Activated CD4-positive, alpha-beta T cell treated with anti-CD3 and anti-CD28 coated beads, Interleukin-2, amount 50 U/mL, for 48 hours (primary cell): Measurements from ENCODE around the gene DEF6.
A peak's percentile ranks its signal among the peaks of the same experiment; 100 is the strongest.
"Not testable (repeated sequence)": the region's sequence is repeated elsewhere in the genome, so short reads cannot be mapped to it uniquely, and the experiment has no call there.

ENCODE experiments used
- DNase-seq, 2 experiments: peaks; one replicate each; pipeline ENCODE4 v3.0.0-alpha.2; 2020

The DEF6 gene

DNA sequence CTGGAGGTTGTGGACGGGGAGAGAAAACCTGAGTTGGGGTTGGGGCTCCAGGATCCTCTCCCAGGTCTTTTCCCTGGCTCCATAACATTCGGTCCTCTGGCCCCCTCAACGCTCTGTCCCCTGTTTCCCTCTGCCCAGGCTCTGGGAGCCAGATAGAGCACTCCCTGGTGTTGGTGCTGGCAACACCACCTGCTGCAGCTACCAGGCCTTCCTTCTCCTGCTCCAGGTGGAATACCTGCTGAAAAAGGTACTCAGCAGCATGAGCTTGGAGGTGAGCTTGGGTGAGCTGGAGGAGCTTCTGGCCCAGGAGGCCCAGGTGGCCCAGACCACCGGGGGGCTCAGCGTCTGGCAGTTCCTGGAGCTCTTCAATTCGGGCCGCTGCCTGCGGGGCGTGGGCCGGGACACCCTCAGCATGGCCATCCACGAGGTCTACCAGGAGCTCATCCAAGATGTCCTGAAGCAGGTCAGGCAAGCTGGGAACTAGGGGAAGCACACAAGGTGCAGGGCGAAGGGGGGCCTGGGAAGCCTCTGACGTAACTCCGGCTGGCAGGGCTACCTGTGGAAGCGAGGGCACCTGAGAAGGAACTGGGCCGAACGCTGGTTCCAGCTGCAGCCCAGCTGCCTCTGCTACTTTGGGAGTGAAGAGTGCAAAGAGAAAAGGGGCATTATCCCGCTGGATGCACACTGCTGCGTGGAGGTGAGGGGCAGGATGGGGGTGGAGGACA is 14.6 kb downstream of the DEF6 start:
- no peak for DNase-seq

DNA sequence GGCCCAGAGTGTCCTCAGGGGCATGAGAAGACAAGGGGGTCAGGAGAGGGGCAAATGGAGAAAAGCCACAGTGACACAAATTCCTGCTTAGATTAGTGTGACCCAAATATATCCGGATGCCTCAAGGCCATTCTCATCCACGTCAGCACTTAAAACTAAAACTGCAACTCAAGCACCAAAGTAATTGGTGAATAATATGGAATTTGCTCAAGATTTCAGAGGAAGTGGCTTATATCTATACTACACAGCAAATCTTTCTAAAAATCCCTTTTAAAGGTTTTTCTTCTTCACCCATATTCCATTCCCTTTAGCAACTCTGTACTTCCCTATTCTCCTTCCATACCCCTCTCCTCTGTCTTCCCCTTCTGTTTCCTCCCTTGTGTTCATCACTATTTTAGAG is 15.2 kb downstream of the DEF6 start:
- no peak for DNase-seq

DNA sequence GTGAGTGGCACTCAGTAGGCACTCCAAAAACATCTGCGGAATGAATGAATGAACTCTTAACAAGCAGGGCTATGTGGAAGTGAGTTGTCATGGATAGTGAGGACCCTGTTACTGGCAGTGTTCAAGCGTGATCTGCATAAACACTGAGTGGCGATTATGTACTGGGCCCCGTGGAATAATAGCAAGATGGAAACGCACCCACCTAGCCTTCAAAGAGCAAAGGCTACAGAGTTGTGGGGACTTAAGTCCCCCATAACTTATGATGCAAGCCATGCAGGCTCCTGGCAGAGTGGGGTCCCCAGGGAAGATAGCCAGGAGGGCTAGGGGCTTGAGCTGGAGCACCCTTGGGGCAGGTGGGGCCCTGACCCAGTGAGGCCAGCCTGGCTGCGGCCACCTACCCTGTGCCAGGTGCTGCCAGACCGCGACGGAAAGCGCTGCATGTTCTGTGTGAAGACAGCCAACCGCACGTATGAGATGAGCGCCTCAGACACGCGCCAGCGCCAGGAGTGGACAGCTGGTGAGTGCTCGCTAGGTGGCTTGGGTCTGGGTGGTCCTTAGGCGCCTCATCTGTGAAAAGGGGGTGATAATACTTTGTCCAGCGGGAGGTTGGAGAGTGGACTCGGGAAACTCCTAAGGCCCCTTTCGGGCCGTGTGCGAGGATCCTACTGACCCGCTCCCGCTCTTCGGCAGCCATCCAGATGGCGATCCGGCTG is 20.0 kb downstream of the DEF6 start:
- no peak for DNase-seq

DNA sequence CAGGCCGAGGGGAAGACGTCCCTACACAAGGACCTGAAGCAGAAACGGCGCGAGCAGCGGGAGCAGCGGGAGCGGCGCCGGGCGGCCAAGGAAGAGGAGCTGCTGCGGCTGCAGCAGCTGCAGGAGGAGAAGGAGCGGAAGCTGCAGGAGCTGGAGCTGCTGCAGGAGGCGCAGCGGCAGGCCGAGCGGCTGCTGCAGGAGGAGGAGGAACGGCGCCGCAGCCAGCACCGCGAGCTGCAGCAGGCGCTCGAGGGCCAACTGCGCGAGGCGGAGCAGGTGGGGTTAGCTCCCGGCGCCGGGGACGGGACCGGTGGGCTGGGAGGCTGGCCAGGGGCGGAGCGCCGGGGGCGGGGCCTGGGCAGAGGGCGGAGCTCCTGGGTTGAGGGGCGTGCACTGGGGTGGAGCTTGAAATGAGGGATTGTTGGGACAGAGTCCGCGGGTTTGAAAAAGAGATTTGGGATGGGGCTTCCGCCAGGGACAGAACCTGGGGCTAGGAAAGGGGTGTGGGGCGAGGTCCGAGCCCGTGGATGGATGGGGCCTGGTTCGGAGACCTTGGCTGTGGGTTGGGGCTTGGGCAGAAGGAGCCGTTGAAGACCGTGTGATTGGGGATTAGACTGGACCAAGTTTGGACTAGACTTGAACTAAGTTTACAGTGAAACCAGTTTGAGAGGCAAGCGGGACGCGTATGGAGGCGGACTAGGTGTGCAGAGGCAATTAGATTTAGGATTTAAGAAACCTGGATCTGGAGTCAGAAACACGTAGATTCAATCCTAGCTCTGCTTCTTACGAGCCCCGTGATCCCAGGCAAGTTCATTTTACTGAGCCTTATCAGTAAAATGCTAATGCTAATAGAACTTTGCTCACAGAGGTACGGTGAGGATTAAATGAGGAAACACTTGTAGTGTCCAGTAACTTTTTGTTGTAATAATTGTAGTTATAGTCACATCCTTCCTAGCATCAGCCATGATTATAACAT is 20.9 kb downstream of the DEF6 start:
- no peak for DNase-seq

DNA sequence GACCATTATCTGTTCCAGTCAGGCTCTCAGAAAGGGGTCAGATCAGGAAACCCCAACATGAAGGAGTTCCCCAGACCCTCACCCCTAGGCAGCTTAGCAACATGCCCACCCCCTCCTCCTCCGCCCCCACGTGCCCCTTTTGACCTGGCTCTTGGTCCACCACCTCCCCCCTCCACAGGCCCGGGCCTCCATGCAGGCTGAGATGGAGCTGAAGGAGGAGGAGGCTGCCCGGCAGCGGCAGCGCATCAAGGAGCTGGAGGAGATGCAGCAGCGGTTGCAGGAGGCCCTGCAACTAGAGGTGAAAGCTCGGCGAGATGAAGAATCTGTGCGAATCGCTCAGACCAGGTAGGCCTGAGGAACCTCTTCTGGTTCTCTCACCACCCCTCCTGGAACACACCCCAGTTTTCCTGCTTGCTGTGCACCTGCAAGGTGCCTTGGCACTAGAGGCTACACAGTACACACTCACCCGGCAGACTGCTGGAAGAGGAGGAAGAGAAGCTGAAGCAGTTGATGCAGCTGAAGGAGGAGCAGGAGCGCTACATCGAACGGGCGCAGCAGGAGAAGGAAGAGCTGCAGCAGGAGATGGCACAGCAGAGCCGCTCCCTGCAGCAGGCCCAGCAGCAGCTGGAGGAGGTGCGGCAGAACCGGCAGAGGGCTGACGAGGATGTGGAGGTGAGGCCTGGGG is 21.9 kb downstream of the DEF6 start:
- DNase-seq: no peak

DNA sequence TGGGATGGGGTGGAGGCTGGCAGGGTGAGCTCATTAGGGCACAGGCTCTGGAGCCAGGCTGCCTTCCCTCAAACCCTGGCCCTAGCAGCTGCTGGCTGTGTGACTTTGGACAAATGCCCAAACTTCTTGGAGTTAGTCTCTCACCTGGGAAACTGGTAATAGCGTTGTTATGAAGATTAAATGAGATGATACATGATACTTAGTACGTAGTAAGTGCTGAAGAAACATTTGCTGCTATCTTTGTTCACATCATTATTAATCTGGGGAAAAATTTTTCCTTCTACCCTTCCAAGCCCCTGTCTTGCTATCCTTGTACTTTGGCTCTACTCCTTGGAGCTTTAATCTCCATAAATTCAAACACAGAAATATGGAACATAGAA is 22.4 kb downstream of the DEF6 start:
- no peak for DNase-seq

DNA sequence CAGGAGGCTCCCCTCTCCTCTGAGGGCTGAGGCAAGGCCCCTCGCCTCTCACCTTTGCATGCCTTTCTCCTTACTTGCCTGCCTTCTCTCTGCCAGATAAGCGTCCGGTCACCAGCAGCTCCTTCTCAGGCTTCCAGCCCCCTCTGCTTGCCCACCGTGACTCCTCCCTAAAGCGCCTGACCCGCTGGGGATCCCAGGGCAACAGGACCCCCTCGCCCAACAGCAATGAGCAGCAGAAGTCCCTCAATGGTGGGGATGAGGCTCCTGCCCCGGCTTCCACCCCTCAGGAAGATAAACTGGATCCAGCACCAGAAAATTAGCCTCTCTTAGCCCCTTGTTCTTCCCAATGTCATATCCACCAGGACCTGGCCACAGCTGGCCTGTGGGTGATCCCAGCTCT is 23.5 kb downstream of the DEF6 start:
- DNase-seq: no peak

DNA sequence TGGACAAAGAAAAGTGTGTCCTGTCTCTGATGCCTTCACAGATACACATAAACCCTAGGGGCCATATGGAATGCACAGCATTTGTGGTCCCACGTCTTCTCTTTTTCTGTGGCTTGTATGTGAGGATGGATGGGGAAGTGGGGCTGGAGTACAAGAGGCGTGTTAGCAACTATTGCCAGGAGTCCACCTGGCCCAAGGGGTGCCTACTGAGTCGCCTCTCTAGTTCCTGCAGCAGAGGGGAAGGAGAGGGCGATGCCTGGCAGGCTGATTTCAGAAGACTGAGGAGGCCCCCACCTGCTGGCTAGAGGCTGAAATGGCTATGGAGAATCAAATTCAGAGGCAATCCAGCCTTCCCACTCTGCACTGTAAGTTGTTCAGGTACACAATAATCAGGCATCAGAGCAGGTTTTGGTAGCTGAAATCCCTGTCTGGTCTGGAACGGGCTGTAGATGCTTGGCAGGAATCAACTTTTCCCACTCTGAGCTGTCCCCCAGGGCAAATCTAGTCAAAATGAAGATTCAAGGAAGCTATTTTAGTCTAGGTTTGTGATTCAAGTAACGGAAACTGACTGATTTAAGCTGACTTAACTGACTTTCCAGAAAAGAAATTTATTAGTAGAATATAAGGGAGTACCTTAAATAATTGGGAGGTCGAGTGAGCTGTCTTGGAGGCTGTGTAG is 29.9 kb downstream of the DEF6 start:
- DNase-seq: peak; percentile 73 to 82

DNA sequence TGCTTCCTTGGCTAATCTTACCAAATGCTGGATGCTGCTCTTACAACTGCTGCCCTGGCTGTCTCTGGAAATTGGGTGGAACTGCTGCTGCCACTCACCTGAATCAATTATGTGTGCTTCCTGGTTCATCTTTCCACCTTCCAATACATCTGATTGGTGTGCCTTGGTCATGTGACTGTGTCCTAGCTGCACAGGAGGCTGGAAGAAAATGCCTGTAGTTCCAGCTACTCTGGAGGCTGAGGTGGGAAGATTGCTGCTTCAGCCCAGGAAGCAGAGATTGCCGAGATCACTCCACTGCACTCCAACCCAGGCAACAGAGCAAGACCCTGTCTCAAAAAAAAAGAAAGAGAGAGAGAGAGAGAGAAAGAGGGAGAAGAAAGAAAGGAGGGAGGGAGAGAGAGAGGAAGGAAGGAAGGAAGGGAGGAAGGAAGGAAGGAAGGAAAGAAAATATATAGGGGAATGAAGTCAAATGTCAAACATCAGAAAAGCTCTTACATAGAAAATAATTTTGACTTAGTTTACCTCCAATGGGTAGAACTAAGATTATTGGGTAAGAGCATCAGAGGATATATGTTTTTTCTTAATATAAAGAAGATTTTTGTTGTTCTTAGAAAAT is 30.6 kb downstream of the DEF6 start:
- no peak for DNase-seq

DNA sequence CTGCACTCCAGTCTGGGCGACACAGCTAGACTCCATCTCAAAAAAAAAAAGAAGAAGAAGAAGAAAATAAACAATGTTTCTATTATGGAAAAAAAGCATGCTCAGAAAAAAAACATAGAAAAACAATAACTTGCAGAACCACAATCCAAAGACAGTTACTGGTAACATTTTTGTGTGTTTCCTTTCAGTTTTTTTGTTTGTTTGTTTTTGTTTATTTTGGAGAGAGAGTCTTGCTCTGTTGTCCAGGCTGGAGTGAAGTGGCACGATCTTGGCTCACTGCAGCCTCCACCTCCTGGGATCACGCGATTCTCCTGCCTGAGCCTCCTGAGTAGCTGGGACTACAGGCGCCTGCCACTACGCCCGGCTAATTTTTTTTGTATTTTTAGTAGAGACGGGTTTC is 31.3 kb downstream of the DEF6 start:
- not testable (repeated sequence) for DNase-seq

DNA sequence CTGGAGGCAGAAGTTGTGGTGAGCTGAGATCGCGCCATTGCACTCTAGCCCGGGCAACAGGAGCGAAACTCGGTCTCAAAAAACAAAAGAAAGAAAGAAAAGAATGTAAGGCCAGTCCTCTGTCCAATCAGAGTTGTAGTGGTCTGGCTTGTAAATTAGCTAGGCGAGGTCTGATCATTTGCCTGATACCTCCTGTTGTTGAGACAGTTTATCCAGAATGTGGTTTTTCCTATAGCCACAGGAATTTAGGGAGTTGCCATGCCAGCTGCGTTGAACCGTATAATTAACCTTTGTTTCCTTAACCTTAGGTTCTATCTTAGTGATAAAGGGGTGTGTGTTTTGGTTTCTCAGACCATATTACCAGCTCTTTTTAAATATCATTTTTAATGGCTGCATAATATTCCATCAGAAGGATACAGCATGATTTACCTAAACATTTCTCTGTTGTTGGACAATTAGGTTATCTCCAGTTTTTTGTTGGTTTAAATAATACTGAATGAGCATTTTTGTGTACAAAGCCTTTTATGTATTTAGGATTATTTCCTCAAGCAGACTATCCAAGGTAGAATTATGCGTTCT is 33.0 kb downstream of the DEF6 start:
- no peak for DNase-seq

DNA sequence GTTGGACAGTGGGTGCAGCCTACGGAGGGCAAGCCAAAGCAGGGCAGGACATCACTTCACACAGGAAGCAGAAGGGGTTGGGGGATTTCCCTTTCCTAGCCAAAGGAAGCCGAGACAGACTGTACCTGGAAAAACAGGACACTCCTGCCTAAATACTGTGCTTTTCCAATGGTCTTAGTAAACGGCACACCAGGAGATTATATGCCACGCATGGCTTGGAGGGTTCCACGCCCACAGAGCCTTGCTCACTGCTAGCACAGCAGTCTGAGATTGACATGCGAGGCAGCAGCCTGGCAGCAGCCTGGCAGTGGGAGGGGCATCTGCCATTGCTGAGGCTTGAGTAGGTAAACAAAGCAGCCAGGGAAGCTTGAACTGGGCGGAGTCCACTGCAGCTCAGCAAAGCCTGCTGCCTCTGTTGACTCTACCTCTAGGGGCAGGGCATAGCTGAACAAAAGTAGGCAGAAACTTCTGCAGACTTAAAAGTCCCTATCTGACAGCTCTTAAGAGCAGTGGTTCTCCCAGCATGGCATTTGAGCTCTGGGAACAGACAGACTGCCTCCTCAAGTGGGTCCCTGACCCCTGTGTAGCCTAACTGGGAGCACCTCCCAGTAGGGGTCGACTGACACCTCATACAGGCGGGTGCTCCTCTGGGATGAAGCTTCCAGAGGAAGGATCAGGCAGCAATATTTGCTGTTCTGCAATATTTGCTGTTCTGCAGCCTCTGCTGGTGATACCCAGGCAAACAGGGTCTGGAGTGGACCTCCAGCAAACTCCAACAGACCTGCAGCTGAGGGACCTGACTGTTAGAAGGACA is 34.7 kb downstream of the DEF6 start:
- DNase-seq: peak; percentile 49 to 65

DNA sequence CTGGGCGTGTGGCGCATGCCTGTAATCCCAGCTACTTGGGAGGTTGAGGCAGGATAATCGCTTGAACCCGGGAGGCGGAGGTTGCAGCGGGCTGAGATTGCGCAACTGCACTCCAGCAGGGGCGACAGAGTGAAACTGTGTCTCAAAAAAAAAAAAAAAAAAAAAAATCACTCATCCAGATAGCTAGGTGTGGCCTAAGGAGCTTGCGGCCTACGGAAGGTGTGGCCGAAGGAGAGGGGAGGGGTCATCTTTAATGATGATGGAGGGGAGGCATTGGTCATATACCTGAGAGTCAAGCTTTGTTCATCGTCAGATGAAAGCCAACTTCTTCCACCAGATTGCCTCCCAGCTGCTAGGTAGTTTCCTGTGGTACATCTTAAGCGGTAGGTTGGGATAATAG is 43.9 kb downstream of the DEF6 start:
- no peak for DNase-seq

DNA sequence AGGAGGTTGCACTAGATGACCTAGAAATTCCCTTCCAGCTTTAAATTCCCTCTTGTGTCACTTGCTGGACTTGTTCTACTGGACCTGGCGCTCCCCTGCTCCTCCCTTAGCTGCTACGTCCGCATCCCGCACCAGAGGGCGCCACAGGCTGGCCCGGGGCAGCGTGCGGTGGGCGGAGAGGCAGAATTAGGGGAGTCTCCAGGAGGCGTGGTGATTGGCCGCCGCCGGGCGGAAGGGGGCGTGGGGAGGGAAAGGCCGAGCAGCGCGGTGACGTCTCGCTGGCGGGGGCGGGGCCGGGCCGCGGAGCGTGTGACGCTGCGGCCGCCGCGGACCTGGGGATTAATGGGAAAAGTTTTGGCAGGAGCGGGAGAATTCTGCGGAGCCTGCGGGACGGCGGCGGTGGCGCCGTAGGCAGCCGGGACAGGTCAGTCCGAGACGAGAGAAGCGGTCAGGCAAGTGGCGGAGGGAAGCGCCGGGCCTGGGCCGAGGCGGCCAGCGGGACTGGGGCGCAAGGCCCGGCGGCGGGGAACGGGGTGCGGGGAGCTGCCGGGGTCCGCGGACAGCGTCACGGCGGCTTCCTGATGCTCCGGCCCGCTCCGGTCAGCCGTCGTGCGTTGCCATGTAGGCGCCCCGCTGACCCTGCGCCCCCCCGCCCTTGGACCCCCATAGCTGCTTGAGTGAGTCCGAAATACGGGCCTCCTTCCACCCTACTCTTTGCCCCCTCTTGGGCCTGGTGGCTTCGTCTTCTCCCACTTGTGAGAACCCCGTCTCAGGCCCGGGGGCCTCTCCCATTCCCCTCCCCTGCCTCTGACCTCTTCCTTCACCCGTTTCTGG is 44.9 kb downstream of the DEF6 start, which contains the start of gene PPARD:
TSS of gene PPARD (plus strand) at position 301 of the 834 bp plus-strand sequence. CDS start 68,530 bp downstream, outside the sequence.
- peak; percentile 98 to 99 for DNase-seq

DNA sequence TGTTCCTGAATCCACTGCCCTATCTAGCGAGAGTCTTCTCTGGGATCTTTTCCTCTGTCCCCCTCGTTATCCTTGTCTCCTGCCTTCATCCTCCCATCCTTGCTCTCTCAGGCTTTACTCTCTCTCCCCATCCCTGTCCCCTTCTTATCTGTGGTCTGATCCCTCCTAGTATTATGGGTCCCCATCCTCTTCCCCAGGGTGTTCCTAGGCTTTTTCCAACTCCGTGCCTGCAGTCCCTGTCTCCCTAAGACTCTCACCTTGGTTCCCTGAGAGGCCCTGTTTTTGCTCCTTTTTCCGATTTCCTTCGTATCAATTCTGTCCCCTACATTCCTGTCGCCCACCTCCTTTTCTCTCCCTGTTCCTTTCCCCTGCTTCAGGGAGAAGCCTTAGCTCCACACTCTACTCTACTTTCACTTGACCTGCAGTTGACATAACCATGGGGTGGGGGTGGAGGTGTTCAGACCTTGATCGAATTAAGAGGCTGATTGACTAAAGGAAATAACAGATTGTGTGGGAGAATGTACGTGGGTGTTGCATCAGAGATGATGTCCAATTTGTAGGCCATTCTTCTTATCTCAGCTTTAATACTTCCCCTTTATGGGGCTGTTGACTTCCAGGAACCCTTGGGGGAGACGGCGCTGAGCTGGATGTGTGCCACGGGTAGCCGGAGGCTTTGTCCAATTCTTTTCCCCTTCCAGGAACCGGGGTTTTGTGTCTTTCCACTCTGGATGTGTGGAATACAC is 45.6 kb downstream of the DEF6 start:
- no peak for DNase-seq

DNA sequence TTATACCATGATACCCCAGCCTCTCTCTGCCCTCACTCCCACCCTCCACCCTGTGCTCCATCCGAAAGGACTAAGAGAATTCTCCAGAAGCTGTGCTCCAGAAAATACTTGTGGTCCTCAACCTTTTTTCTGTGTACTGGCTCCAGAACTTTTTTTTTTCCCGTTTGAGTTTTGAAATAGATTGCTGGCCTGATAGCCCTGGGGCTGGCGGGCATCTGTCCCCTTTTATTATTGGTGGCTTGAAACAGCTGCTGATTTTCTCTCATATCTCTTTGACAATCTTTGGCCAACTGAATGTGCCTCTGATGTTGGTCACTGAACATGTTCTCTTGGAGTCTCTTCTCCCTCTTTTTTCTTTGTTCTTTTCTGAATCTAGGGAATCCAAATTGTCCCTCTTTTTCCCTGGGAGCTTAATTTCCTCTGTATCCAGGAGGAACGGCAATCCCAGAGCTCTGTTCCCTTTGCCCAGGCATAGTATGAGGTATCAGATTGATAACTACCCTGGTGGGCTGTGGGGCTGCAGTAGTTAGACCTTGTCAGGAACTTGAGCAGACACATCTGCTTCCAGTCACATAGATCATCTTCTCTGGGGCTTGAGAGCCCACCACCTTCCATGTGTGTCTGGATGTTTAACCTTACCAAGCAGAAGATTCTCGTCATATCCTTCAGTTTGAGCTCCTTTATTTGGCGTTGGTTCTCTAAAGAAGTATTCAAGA is 46.4 kb downstream of the DEF6 start:
- no peak for DNase-seq

DNA sequence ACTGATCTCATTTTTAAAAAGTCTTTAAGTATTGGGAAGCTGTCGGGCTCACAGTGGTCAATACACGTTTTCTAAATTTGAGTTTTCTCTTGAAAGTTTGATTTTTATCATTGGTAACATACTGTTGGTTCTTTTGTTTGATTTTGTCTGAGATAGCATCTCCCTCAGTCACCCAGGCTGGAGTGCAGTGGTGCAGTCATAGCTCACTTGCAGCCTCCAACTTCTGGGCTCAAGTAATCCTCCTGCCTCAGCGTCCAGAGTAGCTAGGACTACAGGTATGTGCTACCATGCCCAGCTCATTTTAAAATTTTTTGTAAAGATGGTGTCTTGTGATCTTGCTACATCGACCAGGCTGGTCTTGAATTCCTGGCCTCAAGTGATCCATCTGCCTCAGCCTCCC is 53.8 kb downstream of the DEF6 start:
- DNase-seq: no peak

DNA sequence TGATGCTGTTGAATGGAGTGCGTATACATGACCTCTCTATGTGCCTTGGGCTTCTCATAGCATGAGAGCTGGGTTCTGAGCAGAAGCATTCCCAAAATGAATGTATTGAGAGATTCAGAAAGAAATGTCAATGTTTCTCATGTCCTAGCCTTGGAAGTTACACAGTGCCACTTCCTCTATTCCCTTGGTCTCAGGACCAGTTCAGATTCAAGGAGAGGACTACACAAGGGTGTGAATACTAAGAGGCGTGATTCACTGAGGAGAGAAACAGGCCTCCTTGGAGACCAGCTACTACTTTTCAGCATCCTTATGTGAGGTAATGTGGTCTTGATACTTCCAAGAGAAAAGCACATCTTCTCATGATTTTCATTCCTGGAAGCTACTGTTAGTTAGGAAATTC is 55.1 kb downstream of the DEF6 start:
- no peak for DNase-seq
